Progenitor cell of endocrine pancreas (in vitro differentiated cells): Measurements from ENCODE around the gene ANKDD1B. TPM values are rescaled to one million over a fixed set of nuclear protein-coding genes. Genes with fewer than 3 reads are reported as not detected.

Experiments used
- DNase-seq: peaks from one replicate; pipeline ENCODE4 v3.0.0; 2021; ENCODE audit warnings: low spot score; ENCODE audit not compliant: unreplicated experiment
- H3K27ac Mint-ChIP-seq: 2 replicates; pipeline ENCODE4 v1.8.0; 2021; ENCODE audit warnings: mild to moderate bottlenecking, moderate library complexity, mixed read lengths
- H3K27me3 Mint-ChIP-seq: 2 replicates; pipeline ENCODE4 v1.8.0; 2021; ENCODE audit warnings: mixed read lengths
- H3K36me3 Mint-ChIP-seq: 2 replicates; pipeline ENCODE4 v1.8.0; 2022; ENCODE audit warnings: mixed read lengths; ENCODE audit not compliant: insufficient read depth
- H3K4me1 Mint-ChIP-seq: 2 replicates; pipeline ENCODE4 v1.8.0; 2021; ENCODE audit warnings: low read depth, mixed read lengths
- H3K4me3 Mint-ChIP-seq: 2 replicates; pipeline ENCODE4 v1.8.0; 2021; ENCODE audit warnings: low read depth, mild to moderate bottlenecking, moderate library complexity, mixed read lengths
- H3K9me3 Mint-ChIP-seq: 2 replicates; pipeline ENCODE4 v1.8.0; 2021; ENCODE audit warnings: low read depth, mixed read lengths
- total RNA-seq: library from RNA; stranded (reverse); gene quantifications from 2 replicates; pipeline ENCODE4 v1.2.1, GENCODE V29; 2021
- TF ChIP-seq, protein P1 (sequence below): fragments of 200-600 bp; sonication (generic); IDR thresholded peaks from one replicate; pipeline ENCODE4 v1.5.0; 2021; ENCODE audit warnings: antibody characterized with exemption, mild to moderate bottlenecking; ENCODE audit not compliant: unreplicated experiment

The ANKDD1B gene
- total RNA-seq, 1 donor from 2014 or later = 2.8 TPM

DNA sequence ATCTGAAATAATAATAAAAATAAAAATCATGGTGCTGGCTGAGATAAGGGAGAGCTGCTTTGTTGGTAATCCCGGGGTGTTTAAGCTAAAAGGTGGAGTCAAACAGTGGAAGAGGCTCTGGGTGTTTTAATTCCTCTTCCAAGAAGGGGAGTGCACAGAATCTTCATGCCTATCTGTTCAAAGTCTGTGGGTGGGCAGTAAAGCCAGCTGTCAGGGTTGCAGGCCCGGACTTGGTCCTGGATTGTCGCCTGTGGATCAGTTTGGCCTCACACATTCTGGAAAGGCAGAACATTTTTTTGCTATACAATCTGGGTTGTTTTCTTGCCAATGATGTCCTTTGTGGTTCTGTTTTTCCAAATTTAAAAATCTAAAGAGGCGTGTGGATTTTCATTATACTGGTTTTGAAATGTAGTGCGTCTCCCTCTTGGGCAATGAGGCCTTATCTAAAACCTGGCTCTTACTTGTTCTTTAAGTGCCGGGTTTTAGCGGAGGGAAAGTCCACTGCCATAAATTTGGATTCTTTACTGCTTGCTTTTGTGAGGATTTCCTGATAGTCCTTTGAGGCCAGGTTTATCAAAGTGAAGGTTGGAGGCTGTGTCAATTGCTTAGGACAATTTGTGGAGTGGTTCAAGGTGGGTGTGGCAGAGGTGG lies 5.8 kb downstream of the ANKDD1B start:
- DNase-seq = no peak
- Mint-ChIP-seq H3K27ac (peak overlapping the region; percentile 35), H3K4me3 (no peak overlapping the region), H3K9me3 (no peaks in the 10 kb centered on the region), H3K27me3 (no peaks in the 10 kb centered on the region), H3K4me1 (peaks cover 28% of the 10 kb centered on the region), H3K36me3 (no peaks in the 10 kb centered on the region)
- TF ChIP-seq, protein P1, sequence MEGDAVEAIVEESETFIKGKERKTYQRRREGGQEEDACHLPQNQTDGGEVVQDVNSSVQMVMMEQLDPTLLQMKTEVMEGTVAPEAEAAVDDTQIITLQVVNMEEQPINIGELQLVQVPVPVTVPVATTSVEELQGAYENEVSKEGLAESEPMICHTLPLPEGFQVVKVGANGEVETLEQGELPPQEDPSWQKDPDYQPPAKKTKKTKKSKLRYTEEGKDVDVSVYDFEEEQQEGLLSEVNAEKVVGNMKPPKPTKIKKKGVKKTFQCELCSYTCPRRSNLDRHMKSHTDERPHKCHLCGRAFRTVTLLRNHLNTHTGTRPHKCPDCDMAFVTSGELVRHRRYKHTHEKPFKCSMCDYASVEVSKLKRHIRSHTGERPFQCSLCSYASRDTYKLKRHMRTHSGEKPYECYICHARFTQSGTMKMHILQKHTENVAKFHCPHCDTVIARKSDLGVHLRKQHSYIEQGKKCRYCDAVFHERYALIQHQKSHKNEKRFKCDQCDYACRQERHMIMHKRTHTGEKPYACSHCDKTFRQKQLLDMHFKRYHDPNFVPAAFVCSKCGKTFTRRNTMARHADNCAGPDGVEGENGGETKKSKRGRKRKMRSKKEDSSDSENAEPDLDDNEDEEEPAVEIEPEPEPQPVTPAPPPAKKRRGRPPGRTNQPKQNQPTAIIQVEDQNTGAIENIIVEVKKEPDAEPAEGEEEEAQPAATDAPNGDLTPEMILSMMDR = no peak

DNA sequence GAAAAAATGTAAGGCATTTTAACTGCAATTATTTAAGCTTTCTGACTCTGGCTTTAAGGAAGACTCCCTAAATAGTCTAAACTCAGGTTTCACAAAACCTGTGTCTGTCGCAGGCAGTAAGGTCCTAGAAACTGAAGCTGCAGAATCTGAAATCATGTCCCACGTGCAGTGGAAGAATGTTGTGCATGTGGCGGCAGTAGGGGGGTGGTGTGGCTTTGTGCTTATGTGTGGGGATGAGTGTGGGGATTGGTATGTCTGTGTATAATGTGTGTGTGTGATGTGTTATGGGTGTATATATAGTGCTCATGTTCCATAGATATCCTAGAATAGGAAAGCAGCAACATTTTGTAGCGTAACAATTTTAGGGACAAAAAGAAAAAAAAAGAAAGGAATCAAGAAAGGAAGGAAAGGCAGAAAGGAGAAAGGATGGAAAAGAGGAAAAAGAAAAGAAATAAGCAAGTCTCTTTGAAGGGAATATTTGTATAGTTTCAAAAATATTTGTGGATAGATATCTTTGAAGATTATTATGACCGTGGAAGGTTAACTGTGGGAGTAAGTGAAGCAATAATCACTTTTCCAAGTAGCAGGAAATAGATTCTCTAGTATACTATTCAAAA lies 6.6 kb downstream of the ANKDD1B start:
- no peaks in the 10 kb centered on the region for H3K9me3 Mint-ChIP-seq
- no peak overlapping the region for H3K27ac Mint-ChIP-seq
- no peaks in the 10 kb centered on the region for H3K36me3 Mint-ChIP-seq
- no peaks in the 10 kb centered on the region for H3K27me3 Mint-ChIP-seq
- TF ChIP-seq, protein P1 = no peak
- DNase-seq = no peak
- H3K4me3 Mint-ChIP-seq = no peak overlapping the region
- peaks cover 28% of the 10 kb centered on the region for H3K4me1 Mint-ChIP-seq

DNA sequence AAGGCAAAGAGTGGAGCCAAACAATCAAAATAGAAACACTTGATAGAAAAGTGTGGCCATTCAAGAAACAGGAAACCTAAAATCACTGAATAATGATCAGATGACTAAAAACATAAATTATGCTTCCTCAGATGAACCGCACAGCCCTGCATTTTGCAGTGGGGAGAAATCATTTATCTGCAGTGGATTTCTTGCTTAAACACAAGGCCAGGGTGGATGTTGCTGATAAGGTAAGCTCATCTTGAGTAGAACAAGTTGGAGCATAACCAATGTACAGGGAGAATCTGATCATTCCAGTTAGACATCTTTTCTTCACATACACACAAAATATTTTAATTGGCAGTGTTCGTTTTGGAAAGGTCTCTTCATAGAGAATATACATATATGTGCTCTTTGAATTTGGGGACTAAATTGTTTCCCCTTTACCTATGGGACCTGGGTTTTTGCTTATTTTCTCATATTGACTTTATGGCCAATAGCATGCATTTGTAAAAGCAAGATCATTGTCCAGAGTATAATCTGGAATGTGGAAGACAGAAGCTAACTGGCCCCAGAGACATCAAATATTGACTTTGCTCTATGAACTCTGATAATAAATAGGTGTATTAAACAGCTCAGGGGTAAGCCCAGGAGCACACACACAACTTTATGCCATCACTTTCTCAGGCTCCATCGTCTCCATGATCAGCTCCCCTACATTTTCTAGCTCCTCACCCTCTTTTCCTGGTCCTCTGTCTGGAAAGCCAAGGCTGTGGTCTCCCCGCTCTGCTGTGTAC lies 9.1 kb downstream of the ANKDD1B start:
- peaks cover 41% of the 10 kb centered on the region for H3K4me1 Mint-ChIP-seq

DNA sequence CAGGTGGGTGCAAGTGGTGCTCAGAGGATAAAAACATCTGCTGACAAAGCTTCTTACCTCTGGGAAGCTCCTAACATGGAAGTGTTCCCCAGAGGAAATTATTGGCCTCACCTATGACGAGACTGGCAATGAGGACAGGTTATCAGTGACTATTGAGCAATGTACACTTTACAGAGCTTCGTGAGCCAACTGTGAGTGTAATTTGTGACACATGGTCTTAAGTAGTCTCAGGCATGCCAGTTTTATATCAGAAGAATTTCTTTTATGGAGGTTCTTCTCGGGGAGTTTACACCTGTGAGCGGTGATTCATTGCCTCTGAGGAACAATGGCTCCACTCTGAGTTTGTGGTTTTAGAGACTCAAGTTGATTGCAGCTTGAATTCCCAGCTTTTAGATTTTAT lies 11.3 kb downstream of the ANKDD1B start:
- no peaks in the 10 kb centered on the region for H3K27me3 Mint-ChIP-seq
- H3K4me1 Mint-ChIP-seq = peaks cover 28% of the 10 kb centered on the region
- no peak for DNase-seq
- H3K4me3 Mint-ChIP-seq = no peak overlapping the region
- H3K27ac Mint-ChIP-seq = peak overlapping the region; percentile 20
- no peaks in the 10 kb centered on the region for H3K9me3 Mint-ChIP-seq
- no peaks in the 10 kb centered on the region for H3K36me3 Mint-ChIP-seq
- TF ChIP-seq, protein P1 = no peak

More for the DNA sequence above, 9.1 kb downstream of the ANKDD1B start:
- TF ChIP-seq, protein P1 = no peak
- Mint-ChIP-seq H3K27me3 (no peaks in the 10 kb centered on the region), H3K9me3 (no peaks in the 10 kb centered on the region), H3K36me3 (no peaks in the 10 kb centered on the region), H3K4me3 (no peak overlapping the region), H3K27ac (no peak overlapping the region)
- no peak for DNase-seq

DNA sequence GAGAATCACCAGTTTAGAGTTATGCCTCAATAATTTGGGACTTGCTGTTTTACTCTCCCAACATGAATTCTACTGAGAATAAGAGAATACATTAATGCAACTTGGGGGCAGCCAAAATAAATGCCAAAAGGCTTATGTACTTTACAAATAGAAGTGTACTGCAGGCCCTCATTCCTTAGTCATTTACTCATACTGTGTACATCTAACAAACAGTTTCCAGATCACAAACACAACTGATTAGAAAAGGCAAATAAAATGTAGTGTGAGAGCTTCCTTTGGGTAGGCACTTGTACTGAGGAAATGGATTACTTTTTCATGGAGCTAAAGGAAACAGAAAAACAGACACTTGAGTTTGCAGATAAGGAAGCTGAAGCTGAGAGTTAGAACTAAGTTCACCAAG lies 12.6 kb downstream of the ANKDD1B start:
- Mint-ChIP-seq H3K9me3 (no peaks in the 10 kb centered on the region), H3K4me1 (peaks cover 25% of the 10 kb centered on the region), H3K4me3 (no peak overlapping the region), H3K27ac (peak overlapping the region; percentile 16), H3K27me3 (no peaks in the 10 kb centered on the region), H3K36me3 (no peaks in the 10 kb centered on the region)
- TF ChIP-seq, protein P1 = no peak
- DNase-seq = no peak
